UCSD-AML1 (cell line): Measurements from ENCODE around the gene DCP1B.

Experiments
- DNase-seq: peaks from one replicate; lab custom pipeline; 2025; ENCODE audit not compliant: unreplicated experiment; lab: John Stamatoyannopoulos, UW

The DCP1B gene

DNA sequence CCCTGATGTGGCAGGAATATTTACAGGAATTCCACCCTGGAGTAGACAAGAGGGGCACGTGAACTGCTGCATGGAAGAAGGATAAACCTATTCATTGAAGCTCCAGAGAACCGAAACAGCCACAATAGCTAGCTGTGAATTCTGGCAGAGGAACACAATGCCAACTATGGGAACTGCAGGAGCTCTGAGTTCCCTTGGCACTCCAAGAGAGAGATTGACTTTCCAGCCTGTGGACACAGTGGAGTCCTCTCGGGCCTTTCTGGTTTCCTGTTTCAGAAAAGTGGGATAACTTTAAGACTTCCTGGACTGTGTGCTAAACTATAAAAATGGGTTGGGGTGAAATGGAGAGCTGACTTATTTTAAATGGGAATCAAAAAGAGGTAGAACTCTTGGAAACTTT, 97.7 kb downstream of the DCP1B start:
- no peak for DNase-seq

GRCh38 chr12:1904875-1905274, 99.4 kb downstream of the DCP1B start:
- no peak for DNase-seq

- DNase-seq, result no peak
Observed at GRCh38 chr12:1896964-1897363, 107.3 kb downstream of the DCP1B start.
